Erythroblast (primary cell): Measurements from ENCODE around the gene SMLR1.

ENCODE experiments used
- GATA1 ChIP-seq: IDR thresholded peaks from 2 replicates; pipeline ENCODE4 v1.6.1; 2011; ENCODE audit warnings: low read depth, mild to moderate bottlenecking, control low read depth, low read length, moderate library complexity
- POLR2A ChIP-seq: IDR thresholded peaks from 2 replicates; pipeline ENCODE4 v1.6.1; 2011; ENCODE audit warnings: mild to moderate bottlenecking, low read length

DNA sequence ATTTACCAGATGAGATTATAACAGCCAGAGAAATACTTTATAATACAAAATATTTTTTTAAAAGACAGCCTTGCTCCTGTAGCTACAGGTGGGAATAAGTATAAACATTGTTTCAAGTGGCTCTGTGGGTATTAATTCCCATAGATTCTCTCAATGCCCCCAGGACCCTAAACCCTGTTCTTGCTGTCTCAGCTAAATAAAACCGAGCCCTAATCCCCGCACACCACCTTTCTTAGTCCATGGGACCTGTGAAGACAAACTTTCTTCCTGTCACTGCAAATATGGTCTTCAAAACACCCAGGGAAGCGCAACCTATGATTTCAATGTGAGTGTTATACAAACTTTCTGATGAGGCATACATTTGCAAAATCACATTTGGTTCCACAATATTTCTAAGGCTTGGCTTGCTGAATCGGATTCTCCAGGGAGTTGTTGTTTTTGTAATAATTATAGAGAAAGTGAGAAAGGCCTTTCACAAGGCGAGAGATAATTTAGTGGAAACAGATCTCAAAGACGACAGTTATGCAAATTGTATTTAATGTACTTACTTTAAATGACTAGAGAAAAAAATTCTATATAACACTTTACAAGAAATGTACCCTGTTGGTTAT is 11.1 kb downstream of the SMLR1 start:
- no peak for TF ChIP-seq POLR2A
- TF ChIP-seq GATA1, result no peak
